ENCODE results near the gene BCO1.

DNA sequence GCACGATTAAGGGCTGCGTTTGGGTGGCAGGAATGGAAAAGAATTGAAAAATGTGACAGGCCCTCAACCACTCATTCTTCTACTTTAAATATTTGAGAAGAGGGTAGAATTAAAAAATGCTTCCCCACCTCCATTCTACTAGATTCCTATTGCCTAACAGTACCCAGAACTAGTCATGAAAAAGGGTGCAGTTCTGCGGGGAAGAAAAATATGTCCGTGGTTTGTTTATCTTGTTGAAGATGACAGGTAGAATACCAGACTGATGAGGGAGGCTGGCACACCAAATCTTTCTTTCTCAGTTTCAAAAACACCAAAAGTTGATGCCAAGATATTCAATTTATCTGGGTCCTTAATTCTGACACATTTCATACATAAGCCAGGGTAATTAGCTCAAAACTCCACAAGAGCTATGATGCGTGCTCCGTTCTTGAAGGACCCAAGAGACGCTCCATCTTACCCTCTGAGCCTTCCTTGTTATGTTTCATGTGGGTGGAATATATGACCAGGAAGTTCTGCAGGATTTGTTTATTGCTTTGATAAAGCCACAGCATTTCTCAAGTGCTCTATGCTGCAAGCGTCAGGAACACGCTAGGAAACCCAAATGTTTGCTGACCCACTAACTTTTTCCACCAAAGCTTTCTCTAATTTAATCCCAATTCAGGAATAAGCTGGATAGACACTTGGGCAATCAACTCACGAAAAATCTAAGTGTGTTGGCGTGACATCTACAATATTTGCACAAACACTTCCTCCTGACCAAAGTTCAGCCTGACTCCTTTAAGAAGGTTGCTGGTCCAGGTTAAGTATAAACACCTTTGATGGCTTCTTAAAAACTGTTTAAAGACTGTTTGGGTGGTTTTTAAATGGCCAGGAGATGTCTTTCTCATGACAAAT lies 55.7 kb downstream of the BCO1 start:
- no peak for TF ChIP-seq GATA3 (IDR thresholded peaks at IDR 0.05; ENCODE audit: low read depth, low read length)
- no peak for TF ChIP-seq GATA2 (IDR thresholded peaks at IDR 0.05; ENCODE audit: low read depth, low read length)

Data from SH-SY5Y (cell line).